ENCODE results near the gene IGFBP1. TPM values are rescaled to one million over a fixed set of nuclear protein-coding genes. Genes with fewer than 3 reads are reported as not detected.

IGFBP1 gene
- total and polyA plus RNA-seq, 10 donors = 0.09 to 0.72 TPM; not detected in 8

DNA sequence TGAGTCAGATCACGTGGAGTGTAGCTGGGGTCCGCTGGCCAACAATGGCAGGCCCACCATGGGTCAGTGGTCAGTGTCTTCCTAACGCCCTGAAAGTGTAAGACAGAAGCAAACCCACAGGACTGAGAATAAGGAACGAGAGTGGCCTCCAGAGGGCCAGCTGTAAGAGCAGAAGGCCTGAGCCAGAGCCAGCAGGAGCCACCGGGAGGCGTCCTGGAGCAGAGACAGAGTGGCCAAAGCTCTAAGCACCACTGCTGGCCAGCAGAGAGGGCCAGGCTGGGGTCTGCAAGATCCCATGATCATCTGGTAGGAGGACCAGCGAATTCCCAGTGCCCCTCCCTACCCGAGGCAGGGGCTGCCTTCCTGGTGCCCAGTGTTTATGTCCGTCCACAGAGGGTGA lies 24.6 kb upstream of the IGFBP1 start:
- Histone ChIP-seq H3K36me3 (no peaks in the 10 kb centered on the region), H3K27ac (no peak overlapping the region), H3K9me3 (peaks cover 0 to 6% (median 0%) of the 10 kb centered on the region in 8 donors), H3K4me1 (no peaks in the 10 kb centered on the region), H3K27me3 (replicated peaks in 1 of 7) (peaks cover 0 to 33% (median 0%) of the 10 kb centered on the region in 7 donors), H3K4me3 (no peak overlapping the region)
- DNase-seq = no peak
- TF ChIP-seq POLR2A (IDR thresholded peaks at IDR 0.05) = no peak
- no peak for TF ChIP-seq POLR2AphosphoS5 (IDR thresholded peaks at IDR 0.05)
- TF ChIP-seq, protein P1, sequence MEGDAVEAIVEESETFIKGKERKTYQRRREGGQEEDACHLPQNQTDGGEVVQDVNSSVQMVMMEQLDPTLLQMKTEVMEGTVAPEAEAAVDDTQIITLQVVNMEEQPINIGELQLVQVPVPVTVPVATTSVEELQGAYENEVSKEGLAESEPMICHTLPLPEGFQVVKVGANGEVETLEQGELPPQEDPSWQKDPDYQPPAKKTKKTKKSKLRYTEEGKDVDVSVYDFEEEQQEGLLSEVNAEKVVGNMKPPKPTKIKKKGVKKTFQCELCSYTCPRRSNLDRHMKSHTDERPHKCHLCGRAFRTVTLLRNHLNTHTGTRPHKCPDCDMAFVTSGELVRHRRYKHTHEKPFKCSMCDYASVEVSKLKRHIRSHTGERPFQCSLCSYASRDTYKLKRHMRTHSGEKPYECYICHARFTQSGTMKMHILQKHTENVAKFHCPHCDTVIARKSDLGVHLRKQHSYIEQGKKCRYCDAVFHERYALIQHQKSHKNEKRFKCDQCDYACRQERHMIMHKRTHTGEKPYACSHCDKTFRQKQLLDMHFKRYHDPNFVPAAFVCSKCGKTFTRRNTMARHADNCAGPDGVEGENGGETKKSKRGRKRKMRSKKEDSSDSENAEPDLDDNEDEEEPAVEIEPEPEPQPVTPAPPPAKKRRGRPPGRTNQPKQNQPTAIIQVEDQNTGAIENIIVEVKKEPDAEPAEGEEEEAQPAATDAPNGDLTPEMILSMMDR (IDR thresholded peaks at IDR 0.05 in 8 of 11, conservative IDR thresholded peaks at IDR 0.05 in 3 of 11) = no peak
- intact Hi-C loops (cut with DNase I; ENCODE audit: low total_unique reads) = no loop called here
- 69 to 85% (median 79%) methylated on average over 9 of the region's 9 CpGs for WGBS, 5 donors

DNA sequence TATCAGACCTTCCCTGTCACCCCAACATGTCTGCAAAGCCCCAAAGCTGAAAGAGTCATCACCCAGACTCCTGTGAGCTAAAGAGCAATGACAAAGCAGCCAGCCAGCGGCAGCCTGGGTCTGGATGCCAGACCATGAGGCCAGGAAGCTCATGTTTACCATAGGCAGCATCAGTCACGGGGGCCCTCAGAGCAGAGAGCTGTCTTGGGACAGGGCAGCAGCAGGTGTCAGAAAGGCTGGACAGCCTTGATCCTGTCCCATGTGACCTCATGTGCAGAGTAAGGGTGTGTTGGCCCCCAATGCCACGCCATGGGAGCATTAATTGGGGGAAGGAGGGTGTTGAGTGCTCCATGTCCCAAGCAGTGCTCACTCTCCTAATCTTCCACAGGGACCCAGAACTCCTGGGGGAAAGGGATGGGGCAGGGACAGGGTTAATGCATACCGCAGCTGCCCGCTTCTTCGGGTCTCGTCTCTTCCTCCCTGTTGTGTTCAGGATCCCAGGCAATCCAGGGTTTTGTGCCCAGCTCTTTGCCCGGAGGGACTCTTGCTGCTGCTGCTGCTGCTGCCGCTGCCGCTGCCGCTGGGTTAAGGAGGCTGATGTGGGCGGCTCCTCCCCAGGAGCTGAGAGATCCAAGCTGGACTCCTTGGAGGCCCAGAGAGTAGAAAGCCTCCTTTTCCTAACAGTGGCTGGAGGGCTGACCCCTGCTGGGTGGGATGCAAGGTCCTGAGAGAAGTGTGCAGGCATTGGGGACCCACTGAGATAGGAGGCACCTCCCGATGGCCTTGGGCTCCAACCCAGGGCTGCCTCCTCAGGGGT lies 22.5 kb upstream of the IGFBP1 start:
- intact Hi-C loops (cut with DNase I; ENCODE audit: low total_unique reads) = no loop called here
- H3K36me3 ChIP-seq = no peaks in the 10 kb centered on the region

GRCh38 chr7:45867471-45867870 lies 20.8 kb upstream of the IGFBP1 start:
- WGBS, 5 donors = 70 to 84% (median 75%) methylated on average over 2 of the region's 2 CpGs

More for the DNA sequence above, 22.5 kb upstream of the IGFBP1 start:
- H3K4me3 ChIP-seq = no peak overlapping the region
- no peak overlapping the region for H3K27ac ChIP-seq
- no peak for TF ChIP-seq POLR2AphosphoS5 (IDR thresholded peaks at IDR 0.05)
- no peak for TF ChIP-seq POLR2A (IDR thresholded peaks at IDR 0.05)
- TF ChIP-seq, protein P1 (IDR thresholded peaks at IDR 0.05 in 8 of 11, conservative IDR thresholded peaks at IDR 0.05 in 3 of 11) = no peak
- peaks cover 0 to 38% (median 0%) of the 10 kb centered on the region in 7 donors for H3K27me3 ChIP-seq (replicated peaks in 1 of 7)
- WGBS, 5 donors = 76 to 85% (median 84%) methylated on average over 12 to 13 of the region's 13 CpGs
- peaks cover 0 to 6% (median 0%) of the 10 kb centered on the region in 8 donors for H3K9me3 ChIP-seq
- no peak for DNase-seq
- H3K4me1 ChIP-seq = no peaks in the 10 kb centered on the region

GRCh38 chr7:45869426-45869825 lies 18.9 kb upstream of the IGFBP1 start:
- Histone ChIP-seq H3K4me3 (no peak overlapping the region), H3K27ac (no peak overlapping the region), H3K36me3 (no peaks in the 10 kb centered on the region), H3K9me3 (peaks cover 0 to 6% (median 0%) of the 10 kb centered on the region in 8 donors), H3K27me3 (replicated peaks in 1 of 7) (peaks cover 0 to 19% (median 0%) of the 10 kb centered on the region in 7 donors), H3K4me1 (no peaks in the 10 kb centered on the region)
- DNase-seq = no peak
- intact Hi-C loops (cut with DNase I; ENCODE audit: low total_unique reads) = no loop called here
- TF ChIP-seq POLR2A (IDR thresholded peaks at IDR 0.05) (no peak), POLR2AphosphoS5 (IDR thresholded peaks at IDR 0.05) (no peak)
- TF ChIP-seq, protein P1 (IDR thresholded peaks at IDR 0.05 in 8 of 11, conservative IDR thresholded peaks at IDR 0.05 in 3 of 11) = no peak
- WGBS, 5 donors = 80 to 82% (median 81%) methylated on average over 4 of the region's 4 CpGs

More at GRCh38 chr7:45867471-45867870, 20.8 kb upstream of the IGFBP1 start:
- peaks cover 0 to 33% (median 0%) of the 10 kb centered on the region in 7 donors for H3K27me3 ChIP-seq (replicated peaks in 1 of 7)
- H3K36me3 ChIP-seq = no peaks in the 10 kb centered on the region
- H3K27ac ChIP-seq = no peak overlapping the region
- TF ChIP-seq POLR2A (IDR thresholded peaks at IDR 0.05) = no peak
- no peak for TF ChIP-seq POLR2AphosphoS5 (IDR thresholded peaks at IDR 0.05)
- TF ChIP-seq, protein P1 (IDR thresholded peaks at IDR 0.05 in 8 of 11, conservative IDR thresholded peaks at IDR 0.05 in 3 of 11) = no peak
- H3K4me3 ChIP-seq = no peak overlapping the region
- intact Hi-C loops (cut with DNase I; ENCODE audit: low total_unique reads) = no loop called here
- no peak for DNase-seq
- H3K4me1 ChIP-seq = no peaks in the 10 kb centered on the region
- peaks cover 0 to 6% (median 0%) of the 10 kb centered on the region in 8 donors for H3K9me3 ChIP-seq
